Prostate gland (tissue), 2 donors: Measurements from ENCODE around the gene MYO9A. TPM values are rescaled to one million over a fixed set of nuclear protein-coding genes. Genes with fewer than 3 reads are reported as not detected.

Experiments used
- DNase-seq: peaks from one replicate; pipeline ENCODE4 v3.0.0-alpha.2; 2019; ENCODE audit warnings: low spot score
- H3K27ac ChIP-seq, 2 donors: fragments of 200-600 bp; sonication (generic); 2 replicates each; pipeline ENCODE4 v1.5.1; 2017 to 2019
- H3K27me3 ChIP-seq: fragments of 200-600 bp; sonication (generic); replicated peaks from 2 replicates; pipeline ENCODE4 v1.5.1; 2019; ENCODE audit not compliant: insufficient read depth
- H3K36me3 ChIP-seq, 2 donors: fragments of 200-600 bp; sonication (generic); 1 replicate in 1 of 2; 2 replicates in 1 of 2; pipeline versions ENCODE4 v1.5.1 to v1.8.1; 2017 to 2019
- H3K4me1 ChIP-seq: fragments of 200-600 bp; sonication (generic); replicated peaks from 2 replicates; pipeline ENCODE4 v1.5.1; 2019
- H3K4me3 ChIP-seq, 2 donors: fragments of 200-600 bp; sonication (generic); 2 replicates each; pipeline ENCODE4 v1.5.1; 2017 to 2019
- H3K9me3 ChIP-seq: fragments of 200-600 bp; sonication (generic); 2 replicates; pipeline ENCODE4 v1.5.1; 2017
- CTCF ChIP-seq, 4 experiments: fragments of 200-600 bp in 2 of 4; fragments of 450-650 bp in 2 of 4; sonication (generic) in 2 of 4; IDR thresholded peaks; 1 replicate in 3 of 4; 2 replicates in 1 of 4; pipeline ENCODE4 v1.5.1; 2016 to 2019; ENCODE audit warnings: antibody characterized with exemption in 4 of 4, mild to moderate bottlenecking in 2 of 4, moderate library complexity in 2 of 4
- POLR2A ChIP-seq: fragments of 450-650 bp; IDR thresholded peaks from one replicate; pipeline ENCODE4 v1.6.1; 2016; ENCODE audit warnings: antibody characterized with exemption, mild to moderate bottlenecking
- POLR2AphosphoS5 ChIP-seq: sonication (generic); formaldehyde crosslinking; IDR thresholded peaks from one replicate; pipeline ENCODE4 v1.6.1; 2017; ENCODE audit warnings: antibody characterized with exemption
- WGBS: methylation state at CpG from one replicate; pipeline ENCODE4 v1.1.5; 2018; 5-methylcytosine and 5-hydroxymethylcytosine counted together
- intact Hi-C: fragments of 100-400 bp; cut with DNase I; formaldehyde crosslinking; loops from one replicate; pipeline ENCODE4 v1.14.2; 2022
- total RNA-seq, 2 donors: library from RNA; depleted of rRNA; stranded (reverse); fragments of >200 nt; gene quantifications; one replicate each; pipeline ENCODE4 v1.1.0, GENCODE V29; 2016

The MYO9A gene
- total RNA-seq, 2 donors from 2014 or later, result 29.4 to 252 TPM

- Histone ChIP-seq H3K4me1 (no peaks in the 10 kb centered on the region), H3K36me3 (no peaks in the 10 kb centered on the region), H3K27me3 (no peaks in the 10 kb centered on the region), H3K9me3 (no peaks in the 10 kb centered on the region), H3K4me3 (no peak overlapping the region), H3K27ac (no peak overlapping the region)
- TF ChIP-seq POLR2AphosphoS5 (no peak), CTCF (IDR thresholded peaks at IDR 0.05) (no peak), POLR2A (no peak)
- 53% methylated on average over 2 of the region's 2 CpGs for WGBS
- intact Hi-C loops, result no loop called here
- DNase-seq, result no peak
Measured at GRCh38 chr15:71957026-71957425, 160.9 kb downstream of the MYO9A start.

GRCh38 chr15:71951134-71951533 is 166.8 kb downstream of the MYO9A start:
- intact Hi-C loops, result no loop called here
- Histone ChIP-seq H3K27me3 (no peaks in the 10 kb centered on the region), H3K4me3 (no peak overlapping the region), H3K9me3 (no peaks in the 10 kb centered on the region), H3K27ac (no peak overlapping the region), H3K4me1 (no peaks in the 10 kb centered on the region), H3K36me3 (no peaks in the 10 kb centered on the region)
- no peak for TF ChIP-seq POLR2A
- TF ChIP-seq POLR2AphosphoS5, result no peak
- 82% methylated on average over 2 of the region's 2 CpGs for WGBS
- DNase-seq, result no peak

- DNase-seq, result no peak
- Histone ChIP-seq H3K4me1 (no peaks in the 10 kb centered on the region), H3K27me3 (no peaks in the 10 kb centered on the region), H3K4me3 (no peak overlapping the region), H3K36me3 (no peaks in the 10 kb centered on the region), H3K9me3 (no peaks in the 10 kb centered on the region), H3K27ac (no peak overlapping the region)
- intact Hi-C loops, result no loop called here
- TF ChIP-seq POLR2AphosphoS5, result no peak
- no peak for TF ChIP-seq POLR2A
- no peak for TF ChIP-seq CTCF (IDR thresholded peaks at IDR 0.05)
- WGBS, result 58% methylated on average over 1 of the region's 1 CpG
Measured at GRCh38 chr15:71945012-71945411, 172.9 kb downstream of the MYO9A start.

GRCh38 chr15:71943806-71944205 is 174.1 kb downstream of the MYO9A start:
- Histone ChIP-seq H3K9me3 (no peaks in the 10 kb centered on the region), H3K36me3 (no peaks in the 10 kb centered on the region), H3K27ac (no peak overlapping the region), H3K4me1 (no peaks in the 10 kb centered on the region), H3K27me3 (no peaks in the 10 kb centered on the region), H3K4me3 (no peak overlapping the region)
- intact Hi-C loops, result no loop called here
- no peak for DNase-seq
- 88% methylated on average over 5 of the region's 5 CpGs for WGBS
- TF ChIP-seq POLR2A, result no peak
- no peak for TF ChIP-seq POLR2AphosphoS5
- no peak for TF ChIP-seq CTCF (IDR thresholded peaks at IDR 0.05)

- Histone ChIP-seq H3K36me3 (no peaks in the 10 kb centered on the region), H3K27me3 (no peaks in the 10 kb centered on the region), H3K4me1 (no peaks in the 10 kb centered on the region), H3K4me3 (no peak overlapping the region), H3K9me3 (no peaks in the 10 kb centered on the region), H3K27ac (no peak overlapping the region)
- DNase-seq, result no peak
- intact Hi-C loops, result no loop called here
- 71% methylated on average over 6 of the region's 6 CpGs for WGBS
- TF ChIP-seq CTCF (IDR thresholded peaks at IDR 0.05) (no peak), POLR2AphosphoS5 (no peak), POLR2A (no peak)
Measured at GRCh38 chr15:71939981-71940588, 177.9 kb downstream of the MYO9A start.
